DMS114 treated with DMSO at 0.1 percent for 48 hours (cell line): ENCODE data around the gene CCDC188.

Experiments
- DNase-seq: peaks from one replicate; lab custom pipeline; 2025; ENCODE audit not compliant: unreplicated experiment; lab: John Stamatoyannopoulos, UW

CCDC188 gene

DNA sequence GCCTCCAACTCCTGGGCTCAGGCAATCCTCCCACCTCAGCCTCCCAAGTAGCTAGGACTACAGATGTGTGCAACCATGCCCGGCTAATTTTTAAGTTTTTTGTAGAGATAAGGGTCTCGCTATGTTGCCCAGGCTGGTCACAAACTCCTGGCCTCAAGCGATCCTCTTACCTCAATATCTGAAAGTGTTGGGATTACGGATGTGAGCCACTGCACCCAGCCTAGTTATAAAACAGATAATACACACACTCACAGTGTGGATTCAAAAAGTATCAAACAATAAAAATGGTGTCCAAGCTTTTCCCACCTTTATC, 377 bp upstream of the CCDC188 start:
- DNase-seq = no peak

DNA sequence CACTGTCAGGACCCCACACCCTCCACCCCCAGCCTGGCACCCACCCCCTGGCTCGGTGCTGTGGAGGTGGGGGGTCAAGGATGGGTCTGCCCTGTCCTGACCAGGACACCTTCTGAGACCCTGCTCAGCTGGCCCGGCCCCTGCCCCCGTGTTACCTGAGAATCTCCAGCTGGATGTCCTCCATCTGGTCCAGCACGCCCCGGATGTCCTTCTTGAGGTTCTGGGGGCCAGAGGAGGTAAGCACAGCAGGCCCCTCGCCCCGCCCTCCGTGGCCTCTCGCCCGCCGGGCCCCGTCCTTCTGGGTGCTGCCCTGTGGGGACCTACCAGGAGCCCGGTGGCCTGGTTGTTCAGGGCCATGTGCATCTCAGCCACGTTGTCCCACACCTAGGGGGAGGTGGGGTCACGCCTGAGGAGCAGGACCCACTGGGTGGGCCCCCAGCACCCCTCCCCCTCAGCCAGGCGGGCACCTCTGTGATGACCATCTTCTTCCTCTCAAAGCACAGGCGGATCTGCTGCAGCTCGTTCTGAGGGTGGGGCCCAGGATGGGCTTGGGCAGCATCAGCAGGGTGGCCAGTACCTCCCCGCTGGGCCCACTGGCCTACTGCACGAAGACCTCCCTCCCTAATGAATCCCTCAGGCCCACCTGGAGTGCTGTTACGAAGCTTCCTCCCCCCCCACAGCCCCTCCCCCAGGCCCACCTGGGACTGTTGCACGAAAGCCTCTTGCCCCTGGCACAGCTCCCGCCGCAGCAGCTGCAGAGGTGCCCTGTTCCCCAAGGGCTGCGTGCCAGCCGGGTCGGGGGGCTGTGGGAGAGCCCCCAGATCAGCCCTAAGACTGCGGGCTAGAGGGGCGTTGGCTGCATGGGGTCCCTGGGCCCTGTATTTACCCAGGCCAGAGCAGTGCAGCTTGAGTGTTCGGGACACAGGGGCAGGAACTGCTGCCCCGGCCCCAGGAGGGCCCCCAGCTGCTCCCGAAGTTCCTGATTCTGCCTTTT, 1.3 kb downstream of the CCDC188 start:
- DNase-seq = no peak

GRCh38 chr22:20148414-20148813, 2.4 kb downstream of the CCDC188 start:
- no peak for DNase-seq

DNA sequence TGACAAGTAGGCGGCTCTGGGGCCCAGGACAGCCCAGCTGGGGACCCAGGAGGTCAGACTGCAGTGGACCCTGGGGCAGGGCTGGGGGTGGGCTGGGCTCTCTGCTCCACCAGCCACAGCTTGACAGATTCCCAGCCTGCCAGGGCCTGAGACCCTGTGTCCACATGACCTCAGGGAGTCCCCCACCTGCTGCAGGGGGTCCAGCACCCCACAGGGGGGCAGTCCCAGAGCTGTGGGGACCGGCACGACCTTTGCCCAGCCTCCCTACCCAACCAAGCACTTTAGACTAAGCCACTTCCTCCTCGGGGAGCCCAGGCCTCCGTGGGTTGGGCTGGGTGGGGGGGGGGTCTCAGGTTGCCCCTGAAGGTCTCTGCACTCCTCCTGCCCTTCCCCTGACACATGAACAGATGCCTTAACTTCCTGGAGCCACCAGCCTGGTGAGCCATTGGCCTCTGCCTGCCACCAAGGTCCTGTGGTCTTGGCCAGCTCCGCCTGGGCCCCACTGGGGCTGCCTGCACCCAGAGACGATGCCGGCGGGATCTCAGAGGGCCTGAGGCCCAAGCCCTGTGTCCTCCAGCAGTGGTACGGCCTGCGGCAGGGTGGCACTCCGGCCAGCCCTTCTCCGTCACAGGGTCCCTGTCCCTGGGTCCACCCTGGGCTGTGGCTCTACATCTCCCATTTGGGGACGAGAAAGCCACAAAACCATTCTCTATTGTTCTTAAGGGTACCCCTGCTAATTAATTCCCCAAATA, 3.4 kb downstream of the CCDC188 start:
- DNase-seq = no peak

DNA sequence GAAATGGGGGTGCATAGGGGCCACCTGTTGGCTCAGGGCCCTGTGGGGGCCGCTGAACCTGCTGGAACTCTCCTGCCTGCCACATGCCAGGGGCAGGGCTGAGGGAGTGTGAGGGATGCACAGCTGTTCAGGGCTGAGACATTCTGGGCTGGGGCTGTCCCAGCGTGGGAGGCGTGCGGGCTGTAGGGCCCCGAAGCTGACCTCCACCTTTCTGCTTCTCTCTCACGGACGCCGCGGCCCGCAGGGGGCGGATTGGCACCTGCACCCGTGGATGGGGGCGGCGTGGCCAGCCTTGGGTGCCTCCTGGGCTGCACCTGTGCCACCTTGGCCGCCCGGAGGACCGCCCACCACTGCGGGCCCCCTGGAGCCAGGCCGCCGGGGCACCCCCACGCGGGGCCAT, 4.1 kb downstream of the CCDC188 start:
- DNase-seq = no peak

DNA sequence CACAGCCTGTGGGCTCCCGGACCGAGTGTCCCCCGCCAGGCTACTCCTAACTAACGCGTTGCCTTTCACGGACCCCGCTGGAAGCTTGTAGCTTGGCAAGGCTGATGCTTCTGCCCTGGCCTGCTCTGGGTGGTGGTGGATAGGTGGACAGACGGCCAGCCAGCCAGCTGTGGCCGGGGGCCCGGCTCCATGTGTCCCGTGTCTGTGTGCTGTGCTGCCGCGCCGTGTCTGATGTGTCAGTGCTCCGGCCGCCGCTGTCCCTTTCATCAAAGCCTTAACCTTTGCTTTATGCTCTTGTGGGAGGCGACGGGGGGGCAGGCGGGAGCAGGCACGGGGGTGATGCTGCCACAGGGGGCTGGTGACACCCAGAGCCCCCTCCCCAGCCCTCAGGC, 5.0 kb downstream of the CCDC188 start:
- DNase-seq = no peak

DNA sequence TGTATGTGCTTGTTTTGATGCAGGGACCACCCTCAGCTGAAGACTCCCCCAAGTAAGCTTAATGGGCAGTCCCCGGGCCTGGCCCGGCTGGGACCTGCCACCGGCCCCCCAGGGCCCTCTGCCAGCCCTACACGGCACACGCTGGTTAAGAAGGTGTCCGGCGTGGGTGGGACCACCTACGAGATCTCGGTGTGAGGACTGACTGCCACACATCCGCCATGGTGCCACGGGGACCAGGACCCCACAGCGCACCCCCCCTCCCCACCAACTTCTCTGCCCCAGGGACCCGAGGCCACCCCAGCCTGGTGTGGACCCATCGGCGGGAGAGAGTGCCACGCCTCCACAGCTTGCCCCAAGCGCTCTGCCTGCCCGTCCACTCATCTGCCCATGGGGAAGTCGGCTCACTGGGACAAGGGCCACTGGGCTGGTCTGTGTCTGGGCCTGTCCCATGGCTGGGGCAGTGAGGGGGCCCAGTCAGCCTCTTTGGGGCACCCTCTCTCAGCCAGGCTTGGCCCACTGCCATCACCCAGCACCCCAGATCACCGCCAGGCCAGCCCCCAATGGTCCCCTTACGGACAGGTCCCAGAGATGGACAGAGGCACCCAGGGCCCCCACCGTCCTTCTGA, 5.5 kb downstream of the CCDC188 start:
- DNase-seq = no peak

GRCh38 chr22:20143883-20144665, 6.8 kb downstream of the CCDC188 start:
- no peak for DNase-seq

DNA sequence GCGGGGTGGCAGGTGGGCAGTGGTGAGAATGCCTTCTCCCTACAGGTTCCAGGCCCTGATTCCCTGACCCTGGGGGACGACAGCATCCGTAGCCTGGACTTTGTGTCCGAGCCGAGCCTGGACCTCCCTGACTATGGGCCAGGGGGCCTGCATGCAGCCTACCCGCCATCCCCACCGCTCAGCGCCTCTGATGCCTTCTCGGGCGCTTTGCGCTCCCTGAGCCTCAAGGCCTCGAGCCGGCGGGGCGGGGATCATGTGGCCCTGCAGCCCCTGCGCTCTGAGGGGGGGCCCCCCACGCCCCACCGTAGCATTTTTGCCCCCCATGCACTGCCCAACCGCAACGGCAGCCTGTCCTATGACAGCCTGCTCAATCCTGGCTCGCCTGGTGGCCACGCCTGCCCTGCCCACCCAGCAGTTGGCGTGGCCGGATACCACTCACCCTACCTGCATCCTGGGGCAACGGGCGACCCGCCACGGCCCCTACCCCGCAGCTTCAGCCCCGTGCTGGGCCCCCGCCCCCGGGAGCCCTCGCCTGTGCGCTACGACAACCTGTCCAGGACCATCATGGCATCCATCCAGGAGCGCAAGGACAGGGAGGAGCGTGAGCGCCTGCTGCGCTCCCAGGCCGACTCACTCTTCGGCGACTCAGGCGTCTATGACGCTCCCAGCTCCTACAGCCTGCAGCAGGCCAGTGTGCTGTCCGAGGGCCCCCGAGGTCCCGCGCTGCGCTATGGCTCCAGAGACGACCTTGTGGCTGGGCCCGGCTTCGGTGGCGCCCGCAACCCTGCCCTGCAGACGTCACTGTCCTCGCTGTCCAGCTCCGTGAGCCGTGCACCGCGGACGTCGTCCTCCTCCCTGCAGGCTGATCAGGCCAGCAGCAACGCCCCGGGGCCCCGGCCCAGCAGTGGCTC, 7.9 kb downstream of the CCDC188 start:
- no peak for DNase-seq

DNA sequence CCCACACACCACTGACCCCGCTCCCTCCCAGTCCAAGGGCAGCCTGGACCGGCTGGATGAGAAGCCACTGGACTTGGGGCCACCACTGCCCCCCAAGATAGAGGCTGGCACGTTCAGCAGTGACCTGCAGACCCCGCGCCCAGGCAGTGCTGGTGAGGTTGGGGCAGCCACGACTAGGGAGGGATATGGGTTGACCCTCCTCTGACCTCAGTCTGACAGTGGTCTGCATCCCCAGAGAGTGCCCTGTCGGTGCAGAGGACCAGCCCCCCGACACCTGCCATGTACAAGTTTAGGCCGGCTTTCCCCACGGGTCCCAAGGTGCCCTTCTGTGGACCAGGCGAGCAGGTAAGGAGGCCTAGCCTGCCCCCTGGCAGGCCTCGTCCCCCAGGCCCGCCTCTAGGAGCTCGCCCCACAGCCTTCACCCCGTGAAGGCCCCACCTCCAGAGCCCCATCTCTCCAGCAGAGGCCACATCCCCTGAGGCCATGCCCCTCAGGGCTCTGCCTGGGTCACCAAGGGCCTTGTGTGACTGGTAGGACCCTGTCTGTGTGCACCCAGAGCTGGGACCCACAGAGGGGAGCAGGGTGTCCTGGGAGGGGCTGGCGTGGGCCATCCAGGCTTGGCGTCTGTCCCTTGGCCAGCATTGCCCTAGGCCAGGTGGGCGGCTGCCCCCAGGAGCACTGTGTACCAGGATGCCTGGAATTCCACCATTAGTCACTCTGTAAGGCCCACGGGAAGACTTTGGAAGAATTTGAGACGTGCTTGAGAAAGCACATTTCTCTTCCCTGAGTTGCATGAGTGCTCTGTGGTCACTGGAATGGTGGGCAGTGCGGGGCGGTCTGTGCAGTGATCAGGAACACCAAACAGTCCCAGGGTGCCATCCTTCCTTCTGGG, 9.4 kb downstream of the CCDC188 start:
- DNase-seq = no peak

DNA sequence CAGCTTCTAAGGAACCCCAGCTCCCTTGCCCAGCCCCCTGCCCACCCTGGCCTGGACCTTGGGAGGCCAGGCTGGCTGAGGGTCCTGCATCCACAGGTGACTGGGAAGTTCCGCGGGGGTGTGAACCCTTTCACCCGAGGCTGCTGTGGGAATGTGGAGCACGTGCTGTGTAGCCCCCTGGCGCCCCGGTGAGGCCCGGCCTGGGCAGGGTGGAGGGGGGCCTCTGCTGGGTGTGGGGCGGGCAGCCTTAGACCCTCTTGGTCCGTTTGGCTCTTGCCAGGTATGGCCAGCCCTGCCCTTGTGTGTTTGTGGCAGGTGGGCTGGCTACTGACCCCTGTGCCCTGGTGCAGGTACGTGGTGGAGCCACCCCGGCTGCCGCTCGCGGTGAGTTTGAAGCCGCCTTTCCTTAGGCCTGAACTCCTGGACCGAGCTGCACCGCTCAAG, 10.3 kb downstream of the CCDC188 start:
- no peak for DNase-seq

GRCh38 chr22:20140107-20140445, 10.8 kb downstream of the CCDC188 start:
- DNase-seq = no peak

DNA sequence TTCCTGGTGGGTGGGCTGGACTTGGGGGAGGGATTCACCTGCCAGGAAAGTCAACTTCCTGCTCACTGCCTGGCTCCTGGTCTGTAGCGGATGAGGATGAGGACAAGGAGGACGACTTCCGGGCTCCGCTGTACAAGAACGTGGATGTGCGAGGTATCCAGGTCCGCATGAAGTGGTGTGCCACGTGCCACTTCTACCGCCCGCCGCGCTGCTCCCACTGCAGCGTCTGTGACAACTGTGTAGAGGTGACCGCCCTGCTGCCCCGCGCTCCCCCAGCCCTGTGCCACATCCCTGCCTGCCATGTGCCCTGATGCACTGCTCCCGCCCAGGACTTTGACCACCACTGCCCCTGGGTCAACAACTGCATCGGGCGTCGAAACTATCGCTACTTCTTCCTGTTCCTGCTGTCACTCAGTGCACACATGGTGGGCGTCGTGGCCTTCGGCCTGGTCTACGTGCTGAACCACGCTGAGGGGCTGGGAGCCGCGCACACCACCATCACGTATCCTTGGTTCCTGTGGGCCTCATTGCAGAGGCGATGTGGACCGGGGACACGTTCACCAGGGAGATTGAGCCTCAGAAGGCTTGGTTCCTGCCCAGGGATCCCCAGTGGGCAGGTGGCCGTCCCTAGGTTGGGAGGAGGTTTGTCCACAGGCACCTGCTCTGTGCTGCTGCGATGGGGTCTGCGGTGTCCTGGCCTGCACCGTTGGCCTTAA, 11.3 kb downstream of the CCDC188 start:
- no peak for DNase-seq

DNA sequence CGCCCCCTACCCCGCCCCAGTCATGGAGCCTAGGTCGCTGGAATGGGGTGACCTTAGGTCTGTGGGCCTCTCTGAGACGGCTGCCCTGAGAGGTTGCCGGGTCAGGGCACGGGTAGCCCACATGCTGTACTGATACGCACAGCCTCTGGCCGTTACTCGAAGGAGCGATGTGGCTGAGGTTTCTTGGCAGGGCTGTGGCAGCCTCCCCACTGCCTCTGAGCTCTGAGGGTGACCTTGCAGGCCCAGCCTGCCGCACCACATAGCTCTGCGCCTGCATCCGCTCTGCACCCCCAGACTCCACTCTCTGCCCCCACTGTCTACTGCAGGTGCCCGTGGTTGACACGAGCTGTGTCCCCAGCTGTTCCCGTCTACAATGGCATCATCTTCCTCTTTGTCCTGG, 12.0 kb downstream of the CCDC188 start:
- DNase-seq = no peak

DNA sequence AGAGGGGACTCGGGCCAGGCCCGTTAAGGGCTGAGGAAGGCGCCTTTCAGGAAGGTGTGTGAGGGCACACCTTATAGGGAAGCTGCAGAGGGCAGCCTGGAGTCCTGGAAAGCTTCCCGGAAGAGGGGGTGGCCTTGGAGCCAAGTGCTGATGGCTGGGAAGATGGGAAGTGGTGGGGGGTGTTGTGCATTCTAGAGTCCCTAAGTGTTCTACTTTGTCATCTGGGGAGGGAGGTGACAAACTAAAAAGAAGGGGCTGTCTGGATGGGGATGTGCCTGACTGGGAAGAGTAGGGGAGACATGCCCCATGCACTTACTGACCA, 12.5 kb downstream of the CCDC188 start:
- no peak for DNase-seq

- no peak for DNase-seq
These were observed 13.0 kb downstream of the CCDC188 start for GRCh38 chr22:20137671-20138416.

DNA sequence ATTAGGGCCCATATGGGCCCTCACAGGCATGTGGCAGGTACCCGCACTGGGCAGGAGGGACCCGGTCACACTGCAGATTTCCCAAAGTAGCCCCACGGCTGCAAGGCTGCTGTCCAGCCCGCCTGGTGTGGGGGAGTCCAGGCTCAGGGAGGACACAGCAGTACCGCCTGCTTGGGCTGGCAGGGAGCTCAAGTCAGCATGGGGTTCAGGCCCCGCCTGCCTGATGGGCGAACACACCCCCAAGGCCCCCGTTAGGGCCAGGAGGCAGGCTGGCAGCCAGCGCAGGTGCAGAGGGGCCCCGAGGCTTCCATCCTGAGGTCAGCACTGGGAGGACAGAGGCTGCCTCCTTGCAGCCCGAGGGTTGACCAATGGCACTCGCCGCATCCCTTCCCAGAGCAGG, 13.7 kb downstream of the CCDC188 start:
- DNase-seq = no peak

DNA sequence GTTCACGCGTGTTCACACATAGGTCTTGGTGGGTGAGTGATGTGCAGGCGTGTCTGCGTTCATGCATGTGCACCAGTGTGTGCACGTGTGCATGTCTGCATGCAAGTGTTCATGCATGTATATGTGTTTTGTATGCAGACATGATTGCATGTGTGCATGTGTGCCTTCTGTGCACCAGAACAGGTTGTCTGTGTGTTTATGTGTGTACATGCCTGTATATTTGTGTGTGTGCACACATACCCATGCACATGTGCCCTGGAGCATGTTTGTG, 14.3 kb downstream of the CCDC188 start:
- no peak for DNase-seq
